IgD-negative memory B cell (primary cell): Measurements from ENCODE around the gene XCL1. TPM values are rescaled to one million over a fixed set of nuclear protein-coding genes. Genes with fewer than 3 reads are reported as not detected.

Experiments used
- H3K27ac Mint-ChIP-seq, 3 donors: one replicate each; pipeline ENCODE4 v1.8.0; 2020 to 2022; ENCODE audit warnings: mild to moderate bottlenecking in 3 of 3, mixed read lengths in 3 of 3, moderate library complexity in 1 of 3
- H3K27me3 Mint-ChIP-seq: one replicate; pipeline ENCODE4 v1.8.0; 2021; ENCODE audit warnings: mixed read lengths
- H3K36me3 Mint-ChIP-seq: one replicate; pipeline ENCODE4 v1.8.0; 2020; ENCODE audit warnings: mild to moderate bottlenecking, mixed read lengths
- H3K4me1 Mint-ChIP-seq, 3 donors: one replicate each; pipeline ENCODE4 v1.8.0; 2020 to 2022; ENCODE audit warnings: mixed read lengths in 3 of 3, mild to moderate bottlenecking in 1 of 3
- H3K4me3 Mint-ChIP-seq, 4 donors: one replicate each; pipeline ENCODE4 v1.8.0; 2020 to 2022; ENCODE audit warnings: mild to moderate bottlenecking in 4 of 4, mixed read lengths in 4 of 4, moderate library complexity in 3 of 4
- H3K9me3 Mint-ChIP-seq, 3 donors: one replicate each; pipeline ENCODE4 v1.8.0; 2020 to 2021; ENCODE audit warnings: mixed read lengths in 3 of 3, mild to moderate bottlenecking in 1 of 3
- polyA plus RNA-seq: library from polyadenylated mRNA; unstranded; fragments of 300-500 nt; fragmentation: Illumina TruSeq; gene quantifications from one replicate; pipeline ENCODE4 v1.2.3, GENCODE V29; 2021

XCL1 gene
- polyA plus RNA-seq, 1 donor from 2014 or later = 0.43 TPM

DNA sequence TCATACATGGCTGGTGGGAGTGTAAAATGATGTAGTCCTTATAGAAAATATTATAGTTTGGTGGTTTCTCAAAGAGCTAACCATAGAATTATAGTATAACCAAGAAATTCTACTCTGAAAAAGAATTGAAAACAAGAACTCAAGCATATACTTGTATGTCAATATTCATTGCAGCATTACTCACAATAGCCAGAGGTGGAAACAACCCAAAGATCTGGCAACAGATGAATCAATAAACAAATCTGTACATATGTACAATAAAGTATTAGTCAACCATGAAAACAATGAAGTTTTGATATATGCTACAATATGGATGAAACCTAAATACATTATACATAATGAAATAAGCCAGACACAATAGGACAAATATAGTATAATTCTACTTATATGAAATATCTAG lies 29.7 kb downstream of the XCL1 start:
- Mint-ChIP-seq H3K9me3 (no peaks in the 10 kb centered on the region), H3K4me3 (no peak overlapping the region), H3K27ac (no peak overlapping the region), H3K27me3 (peaks cover 3% of the 10 kb centered on the region), H3K4me1 (no peaks in the 10 kb centered on the region), H3K36me3 (no peaks in the 10 kb centered on the region)

- Mint-ChIP-seq H3K27ac (no peak overlapping the region), H3K4me3 (no peak overlapping the region), H3K27me3 (peaks cover 3% of the 10 kb centered on the region), H3K9me3 (no peaks in the 10 kb centered on the region), H3K4me1 (no peaks in the 10 kb centered on the region), H3K36me3 (no peaks in the 10 kb centered on the region)
These were observed 31.5 kb downstream of the XCL1 start for GRCh38 chr1:168607872-168608428.

DNA sequence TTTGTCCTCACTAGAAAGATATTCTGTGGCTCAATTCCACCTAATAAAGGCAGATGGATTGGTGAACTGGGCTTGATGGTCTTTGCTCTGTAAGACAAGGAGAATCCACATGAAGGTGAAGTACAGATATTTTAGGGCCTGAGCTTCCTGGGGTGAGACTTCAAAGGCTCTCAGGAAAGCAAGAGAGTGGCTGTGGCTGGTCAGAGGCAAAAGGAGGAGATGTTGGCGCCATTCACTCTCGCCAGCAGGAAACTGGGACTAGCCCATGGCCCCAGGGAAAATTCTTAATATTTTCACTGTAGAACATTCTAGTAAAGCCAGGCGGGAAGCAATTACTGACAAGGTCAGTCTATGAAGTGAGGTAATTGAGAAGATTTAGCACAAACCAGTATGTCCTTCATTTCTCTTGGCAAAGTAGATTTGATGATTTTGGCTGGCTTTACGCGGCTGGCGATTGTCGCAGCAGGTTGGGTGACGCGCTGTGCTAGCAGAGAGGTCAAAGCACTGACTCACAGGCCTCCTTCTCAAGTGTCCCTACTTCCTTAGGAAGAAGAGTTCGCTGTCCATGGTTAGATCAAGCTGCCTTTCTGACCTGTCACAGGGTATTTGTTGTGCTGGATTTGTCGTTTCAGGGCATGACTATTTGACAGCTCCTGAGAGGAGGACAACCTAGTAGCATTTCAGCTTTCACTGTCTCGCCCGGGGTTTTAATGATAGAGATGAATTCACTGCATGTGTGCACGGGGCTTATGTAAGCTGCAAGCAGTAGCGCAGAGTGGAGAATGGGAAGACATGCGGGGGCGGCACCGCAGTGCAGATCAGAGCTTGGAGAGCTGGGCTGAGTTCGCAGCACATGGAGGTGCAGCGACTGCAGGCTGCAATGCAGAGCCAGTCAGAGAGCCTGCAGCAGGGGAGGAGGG lies 32.7 kb downstream of the XCL1 start:
- H3K27me3 Mint-ChIP-seq = peaks cover 3% of the 10 kb centered on the region
- no peaks in the 10 kb centered on the region for H3K9me3 Mint-ChIP-seq
- H3K4me3 Mint-ChIP-seq = no peak overlapping the region
- no peaks in the 10 kb centered on the region for H3K36me3 Mint-ChIP-seq
- H3K27ac Mint-ChIP-seq = no peak overlapping the region
- H3K4me1 Mint-ChIP-seq = no peaks in the 10 kb centered on the region

DNA sequence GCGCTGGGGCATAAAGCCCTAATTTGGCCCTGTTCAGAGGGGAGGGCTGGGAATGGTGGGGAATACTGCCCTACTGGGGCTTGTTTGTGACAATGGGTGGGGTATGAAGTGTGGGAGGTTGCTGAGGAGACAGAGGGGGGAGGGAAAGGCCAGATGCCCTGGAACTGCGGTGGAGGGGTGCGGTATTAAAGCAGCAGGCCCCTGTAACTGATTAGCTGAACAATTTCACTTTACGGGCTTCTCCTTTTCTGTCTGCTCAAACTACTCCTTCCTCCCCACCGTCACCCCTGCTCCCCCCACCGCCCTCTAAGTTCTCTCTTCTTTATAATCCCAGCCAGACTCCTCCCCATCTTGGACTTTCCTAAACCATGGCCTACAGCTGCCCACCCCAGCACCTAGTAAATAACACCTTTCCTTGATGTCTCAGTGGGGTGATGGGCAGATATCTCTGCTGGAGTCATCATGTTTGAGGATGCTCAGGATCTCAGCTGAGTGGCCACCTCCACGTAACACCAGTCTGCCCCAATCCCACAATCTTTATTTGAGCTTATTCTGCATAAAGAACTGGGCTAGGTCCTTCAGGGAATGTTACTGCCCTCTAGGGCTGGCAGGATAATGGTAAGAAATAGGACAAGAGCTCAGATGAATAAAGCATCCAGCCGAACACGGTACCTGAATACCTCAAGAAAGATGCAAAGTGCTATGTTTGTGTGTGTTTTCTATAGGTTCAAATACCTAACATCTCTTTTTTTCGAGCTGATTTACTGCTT lies 33.5 kb downstream of the XCL1 start:
- Mint-ChIP-seq H3K27ac (no peak overlapping the region), H3K9me3 (no peaks in the 10 kb centered on the region), H3K27me3 (peaks cover 3% of the 10 kb centered on the region), H3K4me1 (no peaks in the 10 kb centered on the region), H3K36me3 (no peaks in the 10 kb centered on the region), H3K4me3 (no peak overlapping the region)

DNA sequence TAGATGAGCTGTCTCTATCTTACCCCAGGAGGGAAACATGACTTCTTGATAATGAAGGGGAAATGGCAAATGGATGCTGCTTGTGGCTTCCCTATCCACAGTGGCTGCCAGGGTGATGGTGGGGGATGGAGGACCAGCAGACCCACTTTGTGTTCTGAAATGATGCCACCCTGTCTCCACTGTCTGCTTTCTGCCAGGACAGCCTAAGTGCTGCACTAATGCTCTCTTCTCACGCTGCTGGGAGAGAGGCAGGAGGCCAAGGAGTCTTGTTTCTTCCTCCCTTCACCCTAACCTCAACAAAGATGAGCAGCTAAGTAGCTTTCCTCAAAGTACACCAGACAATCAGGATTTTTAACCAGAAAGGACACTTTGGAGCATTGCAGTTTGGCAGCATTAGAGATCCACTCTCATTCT lies 36.6 kb downstream of the XCL1 start:
- Mint-ChIP-seq H3K27me3 (peaks cover 3% of the 10 kb centered on the region), H3K9me3 (no peaks in the 10 kb centered on the region), H3K4me1 (peaks cover 0 to 2% (median 0%) of the 10 kb centered on the region in 3 donors), H3K27ac (no peak overlapping the region), H3K36me3 (no peaks in the 10 kb centered on the region), H3K4me3 (no peak overlapping the region)

GRCh38 chr1:168613691-168614231 lies 37.4 kb downstream of the XCL1 start:
- Mint-ChIP-seq H3K9me3 (no peaks in the 10 kb centered on the region), H3K4me1 (peaks cover 0 to 3% (median 0%) of the 10 kb centered on the region in 3 donors), H3K27me3 (peaks cover 3% of the 10 kb centered on the region), H3K36me3 (no peaks in the 10 kb centered on the region), H3K27ac (no peak overlapping the region), H3K4me3 (no peak overlapping the region)

DNA sequence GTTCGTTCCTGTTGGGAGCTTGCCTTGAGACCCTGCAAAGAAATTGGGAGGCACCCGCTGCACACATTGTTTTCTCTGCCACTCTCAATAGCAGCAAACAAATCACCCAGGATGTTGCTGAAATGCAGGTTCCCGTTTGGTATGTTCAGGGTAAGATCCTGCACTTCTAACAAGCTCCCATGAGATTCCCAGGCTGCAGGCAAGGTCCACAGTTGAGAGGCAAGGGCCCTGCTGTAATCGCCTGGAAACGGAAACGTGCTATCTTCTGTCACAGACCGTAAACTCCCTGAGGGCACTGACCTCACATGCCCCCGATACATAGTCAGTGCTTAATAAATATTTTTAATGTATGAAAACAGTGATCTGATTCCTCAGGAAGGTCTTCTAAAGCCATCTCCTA lies 37.8 kb downstream of the XCL1 start:
- H3K4me1 Mint-ChIP-seq = peaks cover 0 to 3% (median 0%) of the 10 kb centered on the region in 3 donors
- no peaks in the 10 kb centered on the region for H3K9me3 Mint-ChIP-seq
- H3K27ac Mint-ChIP-seq = no peak overlapping the region
- H3K4me3 Mint-ChIP-seq = no peak overlapping the region
- peaks cover 2% of the 10 kb centered on the region for H3K27me3 Mint-ChIP-seq
- H3K36me3 Mint-ChIP-seq = no peaks in the 10 kb centered on the region

GRCh38 chr1:168615965-168616364 lies 39.6 kb downstream of the XCL1 start:
- H3K36me3 Mint-ChIP-seq = no peaks in the 10 kb centered on the region
- peaks cover 0 to 3% (median 0%) of the 10 kb centered on the region in 3 donors for H3K4me1 Mint-ChIP-seq
- no peak overlapping the region for H3K27ac Mint-ChIP-seq
- H3K27me3 Mint-ChIP-seq = no peaks in the 10 kb centered on the region
- H3K4me3 Mint-ChIP-seq = no peak overlapping the region
- H3K9me3 Mint-ChIP-seq = no peaks in the 10 kb centered on the region

GRCh38 chr1:168617974-168618750 lies 41.8 kb downstream of the XCL1 start:
- H3K9me3 Mint-ChIP-seq = no peaks in the 10 kb centered on the region
- no peaks in the 10 kb centered on the region for H3K36me3 Mint-ChIP-seq
- no peak overlapping the region for H3K27ac Mint-ChIP-seq
- peaks cover under 1% of the 10 kb centered on the region for H3K27me3 Mint-ChIP-seq
- H3K4me1 Mint-ChIP-seq = peaks cover 0 to 3% (median 0%) of the 10 kb centered on the region in 3 donors
- no peak overlapping the region for H3K4me3 Mint-ChIP-seq

DNA sequence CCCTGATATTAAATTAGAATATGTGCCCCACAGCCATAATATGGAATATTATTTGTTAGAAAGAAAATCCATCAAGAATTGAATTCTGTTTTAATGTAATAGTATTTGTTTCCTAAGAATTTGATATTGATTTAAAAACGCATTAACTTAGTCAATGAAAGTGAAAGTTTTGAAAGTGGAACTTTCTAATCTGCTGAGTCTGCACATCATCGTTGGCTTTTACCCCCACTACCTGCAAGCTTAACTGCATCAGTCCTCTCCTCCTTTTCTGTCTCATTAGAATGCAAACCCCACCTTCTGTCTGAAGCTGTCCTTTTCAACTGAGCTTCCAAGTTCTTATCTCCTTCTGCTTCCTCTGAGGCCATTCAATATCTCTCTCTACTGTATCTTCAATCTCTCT lies 42.5 kb downstream of the XCL1 start:
- H3K36me3 Mint-ChIP-seq = no peaks in the 10 kb centered on the region
- peaks cover 2% of the 10 kb centered on the region for H3K27me3 Mint-ChIP-seq

DNA sequence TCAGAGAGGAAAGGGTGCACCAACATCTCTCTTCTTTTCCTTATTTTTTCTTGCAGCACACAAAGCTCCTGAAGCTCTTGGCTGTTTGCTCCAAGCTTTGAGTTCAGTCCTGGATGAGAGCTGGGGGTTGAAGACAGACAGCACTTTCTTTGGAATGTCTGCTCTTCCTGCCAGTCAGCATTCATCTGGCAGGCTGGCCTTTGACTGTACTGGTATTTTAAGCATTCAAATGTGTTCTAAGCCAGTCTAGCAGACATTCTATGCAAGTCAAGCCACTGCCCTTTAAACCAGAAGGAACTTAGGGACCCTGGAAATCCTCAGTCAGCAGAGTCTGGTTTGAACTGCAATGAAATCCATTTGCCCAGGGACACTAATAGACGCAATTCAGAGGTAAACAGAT lies 45.0 kb downstream of the XCL1 start:
- peaks cover 0 to 3% (median 0%) of the 10 kb centered on the region in 3 donors for H3K4me1 Mint-ChIP-seq
- peaks cover 5% of the 10 kb centered on the region for H3K27me3 Mint-ChIP-seq
- peaks cover 0 to 2% (median 0%) of the 10 kb centered on the region in 3 donors for H3K9me3 Mint-ChIP-seq
- H3K27ac Mint-ChIP-seq = no peak overlapping the region
- no peaks in the 10 kb centered on the region for H3K36me3 Mint-ChIP-seq
- H3K4me3 Mint-ChIP-seq = no peak overlapping the region

More for the DNA sequence above, 42.5 kb downstream of the XCL1 start:
- Mint-ChIP-seq H3K4me1 (peaks cover 0 to 3% (median 0%) of the 10 kb centered on the region in 3 donors), H3K4me3 (no peak overlapping the region), H3K9me3 (no peaks in the 10 kb centered on the region), H3K27ac (no peak overlapping the region)

GRCh38 chr1:168623003-168623828 lies 46.8 kb downstream of the XCL1 start:
- peaks cover 5% of the 10 kb centered on the region for H3K27me3 Mint-ChIP-seq
- no peak overlapping the region for H3K27ac Mint-ChIP-seq
- no peaks in the 10 kb centered on the region for H3K4me1 Mint-ChIP-seq
- no peaks in the 10 kb centered on the region for H3K36me3 Mint-ChIP-seq
- peaks cover 0 to 2% (median 0%) of the 10 kb centered on the region in 3 donors for H3K9me3 Mint-ChIP-seq
- no peak overlapping the region for H3K4me3 Mint-ChIP-seq

DNA sequence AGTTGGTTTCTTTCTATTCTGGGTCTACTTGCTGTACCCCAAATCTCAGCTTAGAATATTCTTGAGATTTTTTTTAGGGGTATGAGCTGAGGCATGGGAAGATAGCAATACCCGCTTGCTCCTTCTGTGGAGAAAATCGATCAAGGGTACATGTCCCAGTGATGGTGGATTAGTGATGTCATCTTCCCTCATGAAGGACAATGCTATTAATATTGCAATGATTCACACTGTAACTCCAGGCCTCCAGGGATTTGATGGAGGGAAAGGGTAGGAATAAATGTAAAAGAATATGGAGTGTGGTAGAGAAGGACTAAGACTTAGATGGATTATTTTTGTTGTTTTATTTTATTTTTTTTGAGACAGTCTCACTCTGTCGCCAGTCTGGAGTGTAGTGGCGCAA lies 47.4 kb downstream of the XCL1 start:
- Mint-ChIP-seq H3K4me3 (no peak overlapping the region), H3K27me3 (peaks cover 5% of the 10 kb centered on the region), H3K4me1 (no peaks in the 10 kb centered on the region), H3K27ac (no peak overlapping the region), H3K36me3 (no peaks in the 10 kb centered on the region), H3K9me3 (peaks cover 0 to 2% (median 0%) of the 10 kb centered on the region in 3 donors)

GRCh38 chr1:168626326-168626725 lies 49.9 kb downstream of the XCL1 start:
- no peaks in the 10 kb centered on the region for H3K36me3 Mint-ChIP-seq
- no peak overlapping the region for H3K27ac Mint-ChIP-seq
- H3K9me3 Mint-ChIP-seq = peaks cover 0 to 2% (median 0%) of the 10 kb centered on the region in 3 donors
- no peaks in the 10 kb centered on the region for H3K4me1 Mint-ChIP-seq
- H3K4me3 Mint-ChIP-seq = no peak overlapping the region
- H3K27me3 Mint-ChIP-seq = peaks cover 5% of the 10 kb centered on the region
